Measurements from ENCODE around the gene RTKN. TPM values are rescaled to one million over a fixed set of nuclear protein-coding genes. Genes with fewer than 3 reads are reported as not detected.

RTKN gene
- total and polyA plus RNA-seq, 10 of the 15 experiments (the other 5 are each of a cell fraction or from before 2014, with no cell fraction given) = 0.50 to 12.3 (median 5.4) TPM

- no peak for TF ChIP-seq PRDM15 (CRISPR knock-in tag; IDR thresholded peaks at IDR 0.05)
- TF ChIP-seq YY1 (IDR thresholded peaks at IDR 0.05; ENCODE audit: low read depth, low read length) = no peak
- no peak for TF ChIP-seq NBN (IDR thresholded peaks at IDR 0.05)
Observed at GRCh38 chr2:74417197-74417596, 24.5 kb downstream of the RTKN start (continued).

GRCh38 chr2:74416778-74417177 lies 25.0 kb downstream of the RTKN start:
- FAIRE-seq (no peak), DNase-seq (ENCODE audit: low read depth, low spot score) (no peak), ATAC-seq (no peak)
- TF ChIP-seq RAD21 (IDR thresholded peaks at IDR 0.05; ENCODE audit: insufficient read depth, low read depth, low read length) (0 out of 2 replicates have a peak, but pooled peaks have one; percentile 34), SP1 (IDR thresholded peaks at IDR 0.05; ENCODE audit: low read depth, low read length) (no peak)
- Histone ChIP-seq H4K20me1 (ENCODE audit: control insufficient read depth, insufficient read depth) (no peaks in the 10 kb centered on the region), H3K9ac (ENCODE audit: control insufficient read depth, insufficient read depth, low read length) (no peak overlapping the region), H3K4me2 (ENCODE audit: control insufficient read depth, insufficient read depth) (no peak overlapping the region), H3K4me1 (ENCODE audit: control insufficient read depth, insufficient read depth, low read length) (peaks cover 46% of the 10 kb centered on the region), H2AFZ (ENCODE audit: control insufficient read depth, low read depth, low read length) (no peak overlapping the region), H3K4me3 (no peak overlapping the region), H3K27ac (ENCODE audit: control insufficient read depth, insufficient read depth) (no peak overlapping the region), H3K27me3 (replicated peaks in 1 of 2; ENCODE audit: control insufficient read depth in 2 of 2, insufficient read depth in 2 of 2, low read length in 1 of 2) (no peaks in the 10 kb centered on the region), H3K36me3 (ENCODE audit: control insufficient read depth in 2 of 2, insufficient read depth in 2 of 2, low read length in 1 of 2) (no peaks in the 10 kb centered on the region), H3K79me2 (ENCODE audit: control insufficient read depth, insufficient read depth, low read length) (peaks cover under 1% of the 10 kb centered on the region), H3K9me3 (replicated peaks; ENCODE audit: control insufficient read depth, insufficient read depth, low read length) (no peaks in the 10 kb centered on the region)
- ChIA-PET CTCF (interaction anchor here (1.0 kb wide), 1 partner anchor 39 kb away, joined by 3 read pairs; the partner anchor contains the start of gene INO80B), RAD21 (ENCODE audit: unreplicated experiment) (no interaction called here), POLR2A (no interaction called here), SMC1A (ENCODE audit: uncharacterized antibody, unreplicated experiment) (interaction anchor here (0.6 kb wide), 1 partner anchor 57 kb away, joined by 3 read pairs; no protein-coding TSS in a partner anchor)
- BruUV-seq (replicated peaks) = no TSS peak
- intact Hi-C loops (cut with micrococcal nuclease; ENCODE audit: unreplicated experiment) (no loop called here), in situ Hi-C loops (cut with MboI) (no loop called here)
- 48% methylated on average over 3 of the region's 3 CpGs for WGBS (ENCODE audit: insufficient coverage, insufficient replicate concordance, low lambda C conversion rate, missing lambda C conversion rate)
